ENCODE data around the gene NFATC2. TPM values are rescaled to one million over a fixed set of nuclear protein-coding genes. Genes with fewer than 3 reads are reported as not detected.

The NFATC2 gene
- total and polyA plus RNA-seq, 2 of the 4 experiments (the other 2 are of a cell fraction) = 0.18 to 0.38 TPM

DNA sequence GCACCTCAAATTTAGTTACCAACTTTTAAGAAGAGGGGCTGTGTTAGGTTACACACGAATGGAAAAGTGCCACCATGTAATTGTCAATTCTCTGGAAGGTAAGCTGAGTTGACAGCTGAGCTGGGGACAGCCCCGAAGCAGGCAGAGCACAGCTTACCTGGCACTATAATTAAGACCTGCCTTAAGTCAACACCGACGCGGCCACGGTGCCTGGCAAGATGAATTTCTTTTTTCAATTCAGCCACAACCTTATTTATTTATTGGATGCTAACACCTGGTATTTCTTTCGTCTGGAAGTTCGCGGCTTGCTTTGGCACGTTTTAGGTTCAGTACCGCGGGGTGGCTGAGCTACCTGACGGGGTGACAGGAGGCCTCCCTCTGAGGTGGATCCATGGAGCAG lies 40.6 kb upstream of the NFATC2 start:
- Histone ChIP-seq H3K4ac (ENCODE audit: low read depth, low read length) (no peak overlapping the region), H3K9me1 (ENCODE audit: insufficient read depth, low read length) (peaks cover 5% of the 10 kb centered on the region), H3K79me1 (ENCODE audit: low read depth in 1 of 2, low read length in 2 of 2) (no peaks in the 10 kb centered on the region), H3K4me1 (ENCODE audit: control insufficient read depth, insufficient read depth, low read length) (peaks cover 3% of the 10 kb centered on the region; the same call in 1 of the 2 replicates), H2AK9ac (replicated peaks; ENCODE audit: low read depth, low read length, poor library complexity) (no peak overlapping the region), H3K23ac (ENCODE audit: low read depth, low read length) (no peak overlapping the region), H4K91ac (ENCODE audit: insufficient read depth, low read depth, low read length) (no peak overlapping the region), H2AK5ac (ENCODE audit: low read depth, low read length) (no peak overlapping the region), H3K4me2 (ENCODE audit: low read depth, low read length) (no peak overlapping the region), H3K56ac (ENCODE audit: extremely low read depth, insufficient read depth, low read length) (no peak overlapping the region), H3K27me3 (ENCODE audit: control insufficient read depth, insufficient read depth, low read length) (no peaks in the 10 kb centered on the region), H4K20me1 (ENCODE audit: insufficient read depth, low read length) (no peaks in the 10 kb centered on the region), H2BK20ac (ENCODE audit: low read depth, low read length) (no peak overlapping the region), H2BK15ac (ENCODE audit: low read depth, low read length) (no peak overlapping the region), H3K9me3 (ENCODE audit: control insufficient read depth, insufficient read depth, low read length) (no peaks in the 10 kb centered on the region), H3K27ac (ENCODE audit: insufficient read depth, low read length) (no peak overlapping the region), H3K18ac (ENCODE audit: low read depth, low read length) (no peak overlapping the region), H3K9ac (ENCODE audit: low read depth, low read length) (no peak overlapping the region), H3K14ac (replicated peaks; ENCODE audit: low read depth, low read length) (no peak overlapping the region), H2AFZ (replicated peaks; ENCODE audit: low read length, poor library complexity) (no peak overlapping the region), H4K5ac (ENCODE audit: low read depth, low read length) (no peak overlapping the region), H2BK5ac (ENCODE audit: low read depth, low read length, poor library complexity, severe bottlenecking) (no peak overlapping the region), H3K4me3 (ENCODE audit: insufficient read depth, low read depth, low read length) (no peak overlapping the region), H4K8ac (ENCODE audit: low read depth in 2 of 2, low read length in 2 of 2) (no peak overlapping the region), H3K36me3 (ENCODE audit: control insufficient read depth, insufficient read depth, low read length) (no peaks in the 10 kb centered on the region), H2BK120ac (ENCODE audit: low read depth, low read length) (no peak overlapping the region)
- TF ChIP-seq, protein P1, sequence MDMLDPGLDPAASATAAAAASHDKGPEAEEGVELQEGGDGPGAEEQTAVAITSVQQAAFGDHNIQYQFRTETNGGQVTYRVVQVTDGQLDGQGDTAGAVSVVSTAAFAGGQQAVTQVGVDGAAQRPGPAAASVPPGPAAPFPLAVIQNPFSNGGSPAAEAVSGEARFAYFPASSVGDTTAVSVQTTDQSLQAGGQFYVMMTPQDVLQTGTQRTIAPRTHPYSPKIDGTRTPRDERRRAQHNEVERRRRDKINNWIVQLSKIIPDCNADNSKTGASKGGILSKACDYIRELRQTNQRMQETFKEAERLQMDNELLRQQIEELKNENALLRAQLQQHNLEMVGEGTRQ (IDR thresholded peaks at IDR 0.05; ENCODE audit: low read depth, low read length) = no peak
- TF ChIP-seq NFE2L2 (IDR thresholded peaks at IDR 0.05; ENCODE audit: low read depth, low read length) = no peak
- TF ChIP-seq RFX5 (IDR thresholded peaks at IDR 0.05; ENCODE audit: low read depth, low read length) = no peak
- no peak for TF ChIP-seq CEBPB (IDR thresholded peaks at IDR 0.05; ENCODE audit: low read depth, low read length)
- TF ChIP-seq FOS (IDR thresholded peaks at IDR 0.05; ENCODE audit: low read depth, low read length) = no peak
- no peak for TF ChIP-seq MAZ (IDR thresholded peaks at IDR 0.05; ENCODE audit: borderline replicate concordance, low read depth, low read length)
- TF ChIP-seq POLR2A (IDR thresholded peaks at IDR 0.05; ENCODE audit: low read depth, low read length) = no peak
- TF ChIP-seq, protein P2, sequence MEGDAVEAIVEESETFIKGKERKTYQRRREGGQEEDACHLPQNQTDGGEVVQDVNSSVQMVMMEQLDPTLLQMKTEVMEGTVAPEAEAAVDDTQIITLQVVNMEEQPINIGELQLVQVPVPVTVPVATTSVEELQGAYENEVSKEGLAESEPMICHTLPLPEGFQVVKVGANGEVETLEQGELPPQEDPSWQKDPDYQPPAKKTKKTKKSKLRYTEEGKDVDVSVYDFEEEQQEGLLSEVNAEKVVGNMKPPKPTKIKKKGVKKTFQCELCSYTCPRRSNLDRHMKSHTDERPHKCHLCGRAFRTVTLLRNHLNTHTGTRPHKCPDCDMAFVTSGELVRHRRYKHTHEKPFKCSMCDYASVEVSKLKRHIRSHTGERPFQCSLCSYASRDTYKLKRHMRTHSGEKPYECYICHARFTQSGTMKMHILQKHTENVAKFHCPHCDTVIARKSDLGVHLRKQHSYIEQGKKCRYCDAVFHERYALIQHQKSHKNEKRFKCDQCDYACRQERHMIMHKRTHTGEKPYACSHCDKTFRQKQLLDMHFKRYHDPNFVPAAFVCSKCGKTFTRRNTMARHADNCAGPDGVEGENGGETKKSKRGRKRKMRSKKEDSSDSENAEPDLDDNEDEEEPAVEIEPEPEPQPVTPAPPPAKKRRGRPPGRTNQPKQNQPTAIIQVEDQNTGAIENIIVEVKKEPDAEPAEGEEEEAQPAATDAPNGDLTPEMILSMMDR (conservative IDR thresholded peaks at IDR 0.05; ENCODE audit: low read depth, low read length) = no peak
- no peak for TF ChIP-seq RCOR1 (IDR thresholded peaks at IDR 0.05; ENCODE audit: insufficient replicate concordance, low read length)
- no peak for TF ChIP-seq MAFK (IDR thresholded peaks at IDR 0.05; ENCODE audit: low read depth, low read length)
- no peak for TF ChIP-seq SMC3 (IDR thresholded peaks at IDR 0.05; ENCODE audit: low read depth, low read length)
- in situ Hi-C loops (cut with MboI; ENCODE audit: low sequenced_read_pairs) (no loop called here), intact Hi-C loops (cut with micrococcal nuclease) (no loop called here), dilution Hi-C loops (cut with HindIII; ENCODE audit: low sequenced_read_pairs, unreplicated experiment) (loop anchor here (25.0 kb wide), 1 partner anchor 171 kb away; no protein-coding TSS in a partner anchor)
- 93% methylated on average over 7 of the region's 13 CpGs; no CpG with 5 or more reads in 1 of the 2 experiments for WGBS, 2 experiments (ENCODE audit: extremely low coverage in 2 of 2, insufficient read length in 1 of 2)
- POLR2A ChIA-PET (ENCODE audit: unreplicated experiment) = no interaction called here
- DNase-seq (no peak), ATAC-seq (ENCODE audit: low read depth) (no peak)
- CTCF ChIA-PET = interaction anchor here (0.6 kb wide), 1 partner anchor 13 kb away, joined by 4 read pairs; no protein-coding TSS in a partner anchor
- no TSS peak for BruUV-seq (replicated peaks)

Measured in IMR-90 (cell line).